NK-92 treated with Interleukin-12 subunit alpha and Interleukin-12 subunit beta, amount 100 ng/mL, for 24 hours (cell line): ENCODE data around the gene FCRL6.

Experiments used
- DNase-seq: peaks from one replicate; lab custom pipeline; 2025; lab: John Stamatoyannopoulos, UW

FCRL6 gene

DNA sequence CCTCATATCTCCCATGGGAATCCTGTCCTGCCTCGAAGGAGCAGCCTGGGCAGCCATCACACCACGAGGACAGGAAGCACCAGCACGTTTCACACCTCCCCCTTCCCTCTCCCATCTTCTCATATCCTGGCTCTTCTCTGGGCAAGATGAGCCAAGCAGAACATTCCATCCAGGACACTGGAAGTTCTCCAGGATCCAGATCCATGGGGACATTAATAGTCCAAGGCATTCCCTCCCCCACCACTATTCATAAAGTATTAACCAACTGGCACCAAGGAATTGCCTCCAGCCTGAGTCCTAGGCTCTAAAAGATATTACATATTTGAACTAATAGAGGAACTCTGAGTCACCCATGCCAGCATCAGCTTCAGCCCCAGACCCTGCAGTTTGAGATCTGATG lies 33.2 kb downstream of the FCRL6 start:
- DNase-seq: no peak

DNA sequence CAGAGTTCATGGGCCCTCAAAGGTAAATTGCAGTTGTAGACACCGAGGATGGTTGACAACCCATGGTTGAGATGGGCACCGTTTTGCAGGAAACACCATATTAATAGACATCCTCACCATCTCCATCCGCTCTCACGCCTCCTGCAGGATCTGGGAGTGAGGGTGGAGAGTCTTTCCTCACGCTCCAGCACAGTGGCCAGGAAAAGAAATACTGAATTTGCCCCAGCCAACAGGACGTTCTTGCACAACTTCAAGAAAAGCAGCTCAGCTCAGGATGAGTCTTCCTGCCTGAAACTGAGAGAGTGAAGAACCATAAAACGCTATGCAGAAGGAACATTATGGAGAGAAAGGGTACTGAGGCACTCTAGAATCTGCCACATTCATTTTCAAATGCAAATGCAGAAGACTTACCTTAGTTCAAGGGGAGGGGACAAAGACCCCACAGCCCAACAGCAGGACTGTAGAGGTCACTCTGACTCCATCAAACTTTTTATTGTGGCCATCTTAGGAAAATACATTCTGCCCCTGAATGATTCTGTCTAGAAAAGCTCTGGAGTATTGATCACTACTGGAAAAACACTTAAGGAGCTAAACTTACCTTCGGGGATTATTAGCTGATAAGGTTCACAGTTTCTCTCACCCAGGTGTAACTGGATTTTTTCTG lies 33.8 kb downstream of the FCRL6 start:
- DNase-seq: no peak

DNA sequence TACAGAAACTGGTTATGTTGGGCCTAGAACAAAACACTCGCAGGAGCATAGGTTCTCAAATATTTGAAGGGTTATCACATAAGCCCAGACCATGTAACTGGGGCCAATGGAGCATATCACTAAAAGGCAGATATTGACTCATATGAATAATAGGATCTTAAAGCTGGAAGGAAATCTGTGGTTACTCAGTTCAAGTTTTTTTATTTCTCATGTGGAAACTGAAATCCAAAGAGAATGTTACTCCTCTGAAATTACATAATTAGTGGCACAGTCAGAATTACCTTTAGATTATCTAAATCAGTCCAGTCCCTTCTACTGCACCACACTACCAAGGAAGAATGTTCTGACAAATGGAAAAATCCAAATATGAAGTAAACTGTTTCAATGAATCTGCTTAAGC lies 36.6 kb downstream of the FCRL6 start:
- DNase-seq: no peak

DNA sequence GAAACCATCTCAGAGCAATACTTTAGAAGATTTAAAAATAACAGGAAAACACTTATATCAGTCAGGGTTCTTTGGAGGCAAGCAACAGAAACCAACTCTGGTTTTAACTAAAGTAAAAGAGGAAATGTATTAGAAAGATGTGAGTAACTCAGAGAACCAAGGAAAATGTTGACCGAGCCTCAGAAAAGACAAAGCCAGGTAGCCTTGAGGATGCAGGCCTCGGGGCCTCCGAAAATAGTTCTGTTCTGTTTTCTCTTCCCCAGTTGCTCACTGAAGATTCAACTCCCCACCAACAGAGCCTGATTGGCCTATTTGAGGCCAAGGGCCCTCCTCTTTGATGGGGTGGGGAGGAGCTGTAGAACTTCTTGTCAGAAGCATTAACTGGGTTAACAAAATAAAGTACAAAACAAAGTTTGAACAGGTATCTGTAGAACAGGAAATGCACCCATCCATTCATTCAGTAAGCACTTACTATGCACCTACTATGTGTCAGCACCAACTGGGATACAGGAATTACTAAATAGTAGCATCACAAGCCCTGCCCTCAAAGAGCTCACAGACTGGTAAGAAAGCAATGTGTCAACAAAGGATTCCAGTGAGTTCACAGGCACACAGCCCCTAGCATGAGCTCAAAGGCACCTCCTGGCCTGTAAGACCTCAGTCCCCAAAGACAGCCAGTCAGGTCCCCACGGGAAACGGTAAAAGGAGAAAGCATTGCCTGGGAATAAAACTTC lies 37.1 kb downstream of the FCRL6 start:
- no peak for DNase-seq

DNA sequence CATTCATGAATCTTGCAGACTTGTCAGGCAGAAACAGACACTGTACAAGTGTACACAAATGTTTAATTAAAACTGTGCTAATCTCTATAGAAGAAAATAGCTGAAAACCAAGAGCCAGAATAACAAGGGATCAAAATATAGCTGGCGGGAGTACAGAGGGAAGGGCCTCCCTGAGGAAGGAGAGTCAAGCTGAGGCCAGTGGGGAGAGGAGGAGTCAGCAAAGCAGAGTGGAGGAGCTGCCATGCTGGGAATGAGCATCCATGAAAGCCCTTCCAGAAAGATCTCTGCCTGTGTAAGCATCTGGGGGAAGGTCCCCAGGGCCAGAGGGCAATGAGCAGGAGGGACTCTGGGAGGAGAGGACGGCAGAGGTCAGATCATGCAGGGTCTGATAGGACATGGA lies 39.6 kb downstream of the FCRL6 start:
- no peak for DNase-seq

DNA sequence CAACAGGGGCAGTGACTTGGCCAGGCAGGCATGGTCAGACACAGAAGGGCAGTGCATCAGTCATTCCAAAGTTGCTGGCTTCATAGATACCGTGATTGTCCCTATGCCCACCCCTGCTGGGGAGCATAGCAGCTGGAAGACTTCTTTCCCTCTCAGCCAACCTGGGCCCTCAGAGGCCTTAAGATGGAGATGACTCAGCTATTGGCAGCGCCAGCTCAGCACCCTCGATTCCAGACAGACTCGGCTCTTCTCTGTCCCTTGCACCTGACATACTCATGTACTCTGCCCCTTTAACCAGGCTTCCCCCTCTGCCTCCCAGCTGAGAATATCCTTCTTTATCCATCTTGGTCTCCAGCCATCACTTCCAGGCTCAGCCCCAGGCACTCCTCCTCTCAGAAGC lies 41.3 kb downstream of the FCRL6 start:
- DNase-seq: no peak

DNA sequence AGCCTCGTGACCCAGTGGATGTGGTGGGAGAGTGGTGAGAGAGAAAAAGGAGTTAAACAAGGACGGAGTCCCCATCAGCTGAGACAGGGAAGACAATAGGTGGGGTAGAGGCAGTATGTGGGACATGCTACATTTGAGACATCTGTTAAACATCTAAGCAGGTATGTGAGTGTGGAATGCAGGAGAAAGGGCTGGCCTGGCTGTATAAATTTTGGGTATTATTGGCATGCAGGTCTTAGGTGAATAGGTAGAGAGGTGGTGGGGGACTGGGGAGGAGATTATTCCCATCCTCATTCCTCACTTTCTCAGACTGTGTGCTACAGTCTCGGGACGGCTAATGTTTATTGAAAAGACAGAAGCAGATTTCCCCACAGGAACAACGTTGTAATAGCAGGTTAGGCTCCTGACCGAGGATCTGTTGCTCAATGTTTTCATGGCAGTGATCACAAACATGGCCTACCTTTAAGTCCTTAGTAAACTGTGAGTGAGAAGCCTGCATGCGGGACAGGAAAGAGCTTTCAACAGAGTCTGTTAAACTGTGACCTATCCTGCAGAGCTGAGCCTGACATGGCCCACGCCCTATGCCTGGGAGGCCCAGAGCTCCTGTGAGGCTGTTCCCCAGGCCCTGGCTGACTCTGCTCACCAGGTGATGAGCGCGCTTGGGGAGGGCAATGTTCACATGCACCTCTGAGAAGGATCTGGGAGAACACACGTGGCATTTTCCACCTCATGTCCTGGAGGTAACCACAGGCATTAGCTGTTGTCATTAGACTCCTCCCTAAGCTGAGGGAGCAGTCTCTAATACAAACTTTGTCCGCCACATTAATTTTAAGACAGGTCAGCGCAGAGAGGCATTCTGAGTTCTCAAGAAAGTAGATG lies 43.8 kb downstream of the FCRL6 start:
- no peak for DNase-seq

DNA sequence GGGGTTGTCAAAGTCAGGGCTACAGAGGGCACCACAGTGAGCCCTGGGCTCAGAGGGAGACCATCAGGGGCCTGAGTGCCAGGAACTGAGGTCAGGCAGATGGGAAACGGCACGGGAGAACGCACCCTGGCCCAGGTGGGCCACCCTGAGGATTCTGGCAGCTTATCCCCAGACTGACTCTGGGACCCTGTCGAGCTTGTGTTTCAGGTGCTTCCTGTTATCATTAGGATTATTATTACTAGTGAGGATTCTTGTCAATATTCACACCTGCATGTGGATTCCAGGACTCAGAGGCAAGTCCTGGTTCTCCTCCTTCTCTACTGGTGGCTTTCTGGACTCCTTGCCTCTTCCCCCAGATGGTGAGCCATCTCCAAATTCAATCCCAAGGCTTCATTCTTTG lies 45.1 kb downstream of the FCRL6 start:
- no peak for DNase-seq

GRCh38 chr1:159848326-159848725 lies 46.2 kb downstream of the FCRL6 start:
- no peak for DNase-seq

DNA sequence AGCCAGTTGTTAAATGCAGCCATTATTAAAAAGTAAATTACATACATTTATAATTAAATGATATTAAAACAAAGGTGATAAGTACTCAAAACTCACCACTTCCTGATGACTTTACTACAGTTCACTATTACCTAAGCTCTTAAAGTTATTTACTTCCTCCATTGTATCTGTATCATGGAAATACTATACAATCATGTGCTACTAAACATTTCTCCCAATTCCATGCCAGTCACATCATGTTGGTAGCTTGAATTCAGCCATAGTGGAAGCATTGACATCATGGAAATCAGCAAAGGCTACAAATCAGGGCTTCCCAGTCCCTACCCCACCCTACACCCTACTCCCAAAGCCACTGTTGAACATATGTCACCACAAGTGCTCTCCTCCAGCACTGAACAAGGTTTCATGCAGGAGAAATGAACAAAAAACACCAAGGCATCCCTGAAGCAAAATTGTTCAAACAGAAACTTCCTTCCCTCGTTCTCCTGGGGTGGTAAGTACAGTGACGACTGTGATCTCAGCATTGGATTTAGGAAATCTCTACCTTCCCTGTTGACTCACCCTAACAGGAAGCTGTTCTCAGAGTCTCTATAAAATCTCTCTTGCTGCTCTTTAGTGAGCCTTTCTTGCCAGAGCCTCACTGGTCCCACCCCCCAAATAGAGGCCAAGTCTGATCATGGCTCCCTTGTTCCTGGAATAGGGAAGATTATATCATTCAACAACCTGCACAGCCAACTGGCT lies 47.6 kb downstream of the FCRL6 start:
- no peak for DNase-seq

- no peak for DNase-seq
Observed at GRCh38 chr1:159851407-159851806, 49.2 kb downstream of the FCRL6 start.

DNA sequence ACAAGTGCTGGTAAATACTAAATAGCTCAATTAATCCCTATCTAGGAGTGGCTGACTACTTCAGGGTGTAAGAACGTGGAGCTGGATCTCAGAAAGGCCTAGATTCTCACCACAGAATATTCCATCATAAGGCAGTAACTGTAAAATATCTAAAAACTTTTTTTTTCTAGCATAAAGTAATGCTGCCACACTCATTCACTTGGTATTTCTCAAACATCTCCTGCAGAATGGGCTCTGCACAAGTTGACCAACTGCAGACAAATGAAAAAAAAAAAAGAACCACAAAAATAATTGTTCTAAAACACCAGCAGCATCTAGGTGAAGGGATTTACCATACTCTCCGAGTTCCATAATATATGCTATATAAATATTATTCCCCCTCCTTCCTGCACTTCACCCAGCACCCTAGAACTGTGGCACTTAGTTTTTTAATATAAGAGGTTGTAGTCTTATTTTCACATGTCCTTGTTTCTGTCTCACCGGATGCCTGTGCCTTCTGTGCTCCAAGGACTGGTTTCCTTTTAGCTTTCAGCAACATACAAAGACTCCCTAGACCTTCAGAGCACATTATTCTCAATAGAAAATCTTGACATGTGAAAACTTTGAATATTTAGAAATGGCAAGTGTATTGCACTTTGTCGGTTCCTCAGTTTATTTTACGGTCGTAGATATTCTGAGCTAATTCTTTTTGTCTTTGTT lies 51.4 kb downstream of the FCRL6 start:
- no peak for DNase-seq

DNA sequence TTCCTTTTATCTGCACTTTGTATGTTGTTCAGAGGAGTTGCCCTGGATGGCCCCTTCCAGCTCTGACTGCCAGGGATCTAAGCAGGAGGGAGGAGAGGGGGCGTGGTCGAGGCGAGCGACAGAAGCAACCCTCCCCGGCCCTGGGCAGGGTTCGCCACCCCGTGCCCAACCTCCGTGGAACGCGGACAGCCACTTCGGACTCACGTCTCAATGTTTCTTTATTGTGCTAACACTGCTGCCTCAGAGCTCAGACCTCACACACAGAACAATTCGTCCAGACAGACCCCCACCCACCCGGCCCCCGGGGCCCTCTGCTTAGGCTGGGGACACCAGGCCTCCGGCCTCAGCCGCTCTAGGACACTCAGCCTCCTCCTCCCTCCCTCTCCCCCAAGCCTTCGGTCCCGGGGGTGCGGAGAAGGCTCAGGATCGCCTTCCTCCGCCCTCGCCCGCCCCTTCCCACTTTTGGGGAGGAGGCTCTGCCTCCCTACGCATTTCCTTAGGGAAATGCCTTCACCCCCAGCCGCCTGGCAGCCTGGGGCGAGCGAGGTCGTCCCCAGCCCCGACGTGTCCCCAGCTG lies 52.0 kb downstream of the FCRL6 start:
- DNase-seq: no peak

DNA sequence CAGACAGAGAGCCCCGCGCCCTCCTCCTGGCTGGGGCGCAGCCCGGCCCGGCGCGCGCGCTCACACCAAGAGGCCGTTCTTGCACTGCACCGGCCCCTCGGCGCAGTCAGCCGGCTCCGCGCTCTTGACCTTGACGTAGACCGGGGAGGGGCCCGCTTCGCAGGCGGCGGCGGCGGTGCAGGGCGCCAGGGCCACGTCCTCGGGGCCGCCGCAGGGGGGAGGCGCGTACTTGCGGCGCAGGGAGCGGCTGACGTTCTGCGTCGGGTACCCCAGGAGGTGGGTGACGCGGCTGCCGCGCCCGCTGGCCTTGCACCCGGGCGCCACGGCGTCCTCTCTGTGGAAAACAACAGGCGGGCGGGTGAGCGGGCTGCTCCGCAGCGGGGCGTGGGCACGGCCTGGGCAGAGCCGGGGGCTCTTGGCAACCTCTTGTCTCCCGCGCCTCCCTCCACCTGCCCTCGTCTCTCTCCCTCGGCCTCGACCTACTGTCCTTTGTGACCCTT lies 52.6 kb downstream of the FCRL6 start:
- peak; percentile 62 for DNase-seq

DNA sequence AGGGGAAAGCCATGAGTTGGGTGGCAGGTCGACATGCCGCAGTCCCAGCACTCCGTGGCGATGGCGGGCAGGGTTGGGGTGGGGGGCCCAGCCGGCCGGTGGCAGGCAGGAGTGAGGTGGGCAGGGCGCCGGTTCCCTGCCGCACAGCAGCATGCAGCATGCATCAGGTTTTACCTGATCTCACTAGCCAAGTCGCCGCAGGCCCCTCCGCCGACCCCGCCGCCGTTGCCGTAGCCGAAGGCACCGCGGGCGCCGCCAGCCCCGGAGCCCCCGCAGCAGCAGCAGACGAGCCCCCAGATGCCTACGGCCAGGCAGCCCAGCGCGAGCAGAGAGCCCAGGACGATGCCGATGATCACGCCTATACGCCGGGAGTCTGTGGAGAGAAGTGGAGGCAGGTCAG lies 53.5 kb downstream of the FCRL6 start:
- DNase-seq: no peak

DNA sequence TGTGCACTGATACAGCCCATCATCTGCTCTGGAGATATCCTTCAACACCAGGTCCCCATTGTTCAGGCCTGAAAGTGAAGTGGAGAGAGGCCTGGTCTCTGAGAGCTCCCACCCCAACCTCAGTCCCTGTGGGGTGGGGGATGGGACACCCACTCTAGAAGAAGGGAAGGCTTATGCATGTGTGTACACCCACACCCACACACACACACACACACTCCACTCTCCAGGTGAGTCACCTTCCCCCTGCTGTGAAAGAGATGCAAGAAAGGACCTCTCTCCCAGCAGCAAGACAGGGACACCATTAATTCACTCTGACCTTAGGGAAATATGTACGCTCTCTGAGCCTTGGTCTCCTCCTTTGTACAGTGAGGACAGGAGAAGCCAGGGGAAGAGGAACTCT lies 54.4 kb downstream of the FCRL6 start:
- DNase-seq: no peak

DNA sequence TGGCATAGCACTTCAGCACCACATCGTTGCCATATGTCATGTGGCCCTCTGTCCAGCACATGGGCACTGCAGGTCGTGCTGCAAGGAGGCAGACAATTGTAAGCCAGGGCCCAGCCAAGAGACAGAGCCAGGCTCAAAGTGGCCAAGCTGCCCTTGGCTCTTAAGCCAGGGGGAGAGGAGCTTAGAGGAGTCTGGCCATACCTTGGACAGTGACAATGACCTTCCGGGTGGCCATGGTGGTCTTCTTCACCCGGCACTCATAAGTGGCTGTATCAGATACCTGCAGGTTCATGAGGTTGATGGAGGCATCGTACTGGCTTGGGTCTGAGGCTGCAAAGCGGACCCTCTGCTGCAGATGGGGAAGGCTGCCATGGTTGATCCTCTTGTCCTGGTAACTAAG lies 55.7 kb downstream of the FCRL6 start:
- DNase-seq: no peak

DNA sequence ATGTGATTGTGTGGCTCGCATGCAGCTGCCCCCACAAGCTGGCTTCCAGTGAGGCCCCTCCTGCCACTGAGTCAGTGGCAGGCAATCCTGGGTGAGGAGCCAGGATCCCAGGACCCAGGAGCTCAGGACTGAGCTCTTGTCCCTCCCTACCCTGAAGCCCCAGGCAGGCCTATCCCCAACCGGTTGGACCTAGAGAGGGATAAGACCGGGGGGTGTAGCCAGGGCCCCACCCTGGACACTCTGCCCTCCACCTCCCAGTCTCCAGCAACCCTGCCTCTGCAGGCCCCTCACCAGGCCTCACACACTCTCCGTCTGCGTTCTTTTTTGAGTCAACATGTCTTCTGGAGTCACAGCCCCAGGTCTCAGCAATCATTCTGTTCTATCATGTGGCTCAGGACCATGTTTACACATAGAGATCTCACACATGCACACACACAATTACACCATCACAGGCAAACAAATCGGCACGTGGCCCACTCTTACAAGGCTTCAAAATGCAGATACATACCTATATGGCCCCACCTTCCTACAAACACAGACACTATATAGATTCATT lies 57.7 kb downstream of the FCRL6 start:
- no peak for DNase-seq

- no peak for DNase-seq
Observed at GRCh38 chr1:159860456-159860855, 58.3 kb downstream of the FCRL6 start.

GRCh38 chr1:159861218-159861617 lies 59.1 kb downstream of the FCRL6 start:
- no peak for DNase-seq

GRCh38 chr1:159862031-159862430 lies 59.9 kb downstream of the FCRL6 start:
- no peak for DNase-seq
